Gastrocnemius medialis (tissue), 4 donors: ENCODE data around the gene PTGER4. TPM values are rescaled to one million over a fixed set of nuclear protein-coding genes. Genes with fewer than 3 reads are reported as not detected.

Experiments
- ATAC-seq, 2 donors: fragments of 150-250 bp; one replicate each; pipeline ENCODE4 v1.9.1; 2016
- DNase-seq, 2 donors: peaks; one replicate each; pipeline ENCODE4 v3.0.0-alpha.2; 2019
- H3K27ac ChIP-seq, 4 donors: fragments of 200-600 bp; sonication (generic); 1 replicate in 1 of 4; 2 replicates in 3 of 4; pipeline ENCODE4 v1.5.1; 2016 to 2018; ENCODE audit warnings: mild to moderate bottlenecking in 2 of 4, moderate library complexity in 1 of 4
- H3K27me3 ChIP-seq, 3 donors: fragments of 200-600 bp; sonication (generic) in 2 of 3; 1 replicate in 1 of 3; 2 replicates in 2 of 3; pipeline versions ENCODE4 v1.5.1 to v1.6.0; 2016 to 2019; ENCODE audit warnings: mild to moderate bottlenecking in 1 of 3, moderate library complexity in 1 of 3
- H3K36me3 ChIP-seq, 2 donors: fragments of 200-600 bp; sonication (generic) in 1 of 2; one replicate each; pipeline ENCODE4 v1.5.1; 2017 to 2018
- H3K4me1 ChIP-seq, 2 donors: fragments of 200-600 bp; sonication (generic) in 1 of 2; one replicate each; pipeline ENCODE4 v1.5.1; 2016 to 2017; ENCODE audit warnings: mild to moderate bottlenecking in 2 of 2
- H3K4me3 ChIP-seq, 4 donors: fragments of 200-600 bp; sonication (generic) in 3 of 4; 1 replicate in 1 of 4; 2 replicates in 3 of 4; pipeline ENCODE4 v1.5.1; 2016 to 2019; ENCODE audit warnings: mild to moderate bottlenecking in 2 of 4
- H3K9me3 ChIP-seq, 3 donors: fragments of 200-600 bp; sonication (generic) in 2 of 3; 1 replicate in 1 of 3; 2 replicates in 2 of 3; pipeline ENCODE4 v1.5.1; 2016 to 2019
- POLR2A ChIP-seq, 2 donors: fragments of 450-650 bp; IDR thresholded peaks; one replicate each; pipeline ENCODE4 v1.6.1; 2017; ENCODE audit warnings: antibody characterized with exemption in 2 of 2, mild to moderate bottlenecking in 2 of 2, moderate library complexity in 2 of 2
- in situ Hi-C, 4 donors: fragments of 200-750 bp; cut with MboI; loops; one replicate each; pipeline versions ENCODE4 v1.15.0 to v1.8.0; 2017; ENCODE audit warnings: low sequenced_read_pairs in 4 of 4
- intact Hi-C: fragments of 100-400 bp; cut with DNase I; formaldehyde crosslinking; loops from one replicate; pipeline ENCODE4 v1.15.1; 2023; ENCODE audit warnings: low total_unique reads
- total RNA-seq, 4 donors: library from RNA; depleted of rRNA; stranded (reverse); fragments of >200 nt; gene quantifications; one replicate each; pipeline versions ENCODE4 v1.1.0 to v1.2.3, GENCODE V29; 2016
- TF ChIP-seq, protein P1 (sequence below), 5 experiments: fragments of 450-650 bp in 3 of 5; fragments of 200-600 bp in 2 of 5; sonication (generic) in 2 of 5; IDR thresholded peaks in 4 of 5; conservative IDR thresholded peaks in 1 of 5; 1 replicate in 4 of 5; 2 replicates in 1 of 5; pipeline ENCODE4 v1.5.1; 2016 to 2019; ENCODE audit warnings: antibody characterized with exemption in 5 of 5, mild to moderate bottlenecking in 3 of 5, moderate library complexity in 3 of 5

The PTGER4 gene
- total RNA-seq, 4 donors from 2014 or later, result 4.2 to 11.2 (median 7.4) TPM

GRCh38 chr5:40651201-40651600 lies 28.5 kb upstream of the PTGER4 start:
- Histone ChIP-seq H3K4me1 (no peaks in the 10 kb centered on the region), H3K27me3 (no peaks in the 10 kb centered on the region), H3K36me3 (no peaks in the 10 kb centered on the region), H3K27ac (no peak overlapping the region), H3K9me3 (no peaks in the 10 kb centered on the region), H3K4me3 (no peak overlapping the region)
- DNase-seq (no peak), ATAC-seq (no peak)
- TF ChIP-seq POLR2A (IDR thresholded peaks at IDR 0.05), result no peak
- TF ChIP-seq, protein P1, sequence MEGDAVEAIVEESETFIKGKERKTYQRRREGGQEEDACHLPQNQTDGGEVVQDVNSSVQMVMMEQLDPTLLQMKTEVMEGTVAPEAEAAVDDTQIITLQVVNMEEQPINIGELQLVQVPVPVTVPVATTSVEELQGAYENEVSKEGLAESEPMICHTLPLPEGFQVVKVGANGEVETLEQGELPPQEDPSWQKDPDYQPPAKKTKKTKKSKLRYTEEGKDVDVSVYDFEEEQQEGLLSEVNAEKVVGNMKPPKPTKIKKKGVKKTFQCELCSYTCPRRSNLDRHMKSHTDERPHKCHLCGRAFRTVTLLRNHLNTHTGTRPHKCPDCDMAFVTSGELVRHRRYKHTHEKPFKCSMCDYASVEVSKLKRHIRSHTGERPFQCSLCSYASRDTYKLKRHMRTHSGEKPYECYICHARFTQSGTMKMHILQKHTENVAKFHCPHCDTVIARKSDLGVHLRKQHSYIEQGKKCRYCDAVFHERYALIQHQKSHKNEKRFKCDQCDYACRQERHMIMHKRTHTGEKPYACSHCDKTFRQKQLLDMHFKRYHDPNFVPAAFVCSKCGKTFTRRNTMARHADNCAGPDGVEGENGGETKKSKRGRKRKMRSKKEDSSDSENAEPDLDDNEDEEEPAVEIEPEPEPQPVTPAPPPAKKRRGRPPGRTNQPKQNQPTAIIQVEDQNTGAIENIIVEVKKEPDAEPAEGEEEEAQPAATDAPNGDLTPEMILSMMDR (IDR thresholded peaks at IDR 0.05 in 4 of 5, conservative IDR thresholded peaks at IDR 0.05 in 1 of 5), result no peak
- intact Hi-C loops, result no loop called here
- in situ Hi-C loops, result no loop called here

DNA sequence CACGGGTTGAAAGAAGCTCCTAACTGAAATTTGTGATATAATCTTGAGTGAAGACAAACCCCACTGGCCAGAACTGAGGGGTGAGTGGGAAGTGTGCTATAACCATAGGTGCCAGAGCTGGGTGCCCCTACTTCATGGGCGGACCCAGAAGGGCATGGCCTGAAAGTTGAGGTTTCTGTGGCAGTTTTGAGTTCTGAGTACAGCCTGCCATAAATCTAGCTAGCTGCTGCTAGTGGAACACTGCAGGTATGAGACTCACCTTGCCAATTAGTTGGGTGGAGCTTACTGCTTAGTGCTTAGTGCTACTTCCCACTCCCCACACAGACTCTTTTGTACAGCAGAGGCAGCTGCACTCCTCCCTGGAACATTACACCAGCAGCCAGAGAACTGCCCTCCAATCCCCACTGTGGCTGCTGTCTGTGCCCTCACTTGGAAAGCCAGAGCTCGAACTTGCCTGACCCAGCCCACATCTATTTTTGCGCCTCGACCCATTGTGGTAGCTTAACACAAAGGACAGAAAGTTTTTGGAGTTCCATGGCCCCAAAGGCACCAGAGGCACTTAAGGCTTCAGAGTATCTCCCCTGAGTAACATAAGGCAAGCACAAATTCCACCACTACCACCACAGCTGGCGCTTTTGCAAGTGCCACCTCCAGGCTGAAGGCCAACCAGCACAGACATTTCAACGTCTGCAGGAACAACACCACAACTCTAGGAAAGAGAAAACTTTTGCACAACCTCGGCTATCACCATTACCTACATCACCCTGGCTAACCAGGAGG lies 27.1 kb upstream of the PTGER4 start:
- Histone ChIP-seq H3K36me3 (no peaks in the 10 kb centered on the region), H3K4me1 (no peaks in the 10 kb centered on the region), H3K27me3 (no peaks in the 10 kb centered on the region), H3K4me3 (no peak overlapping the region), H3K27ac (no peak overlapping the region), H3K9me3 (no peaks in the 10 kb centered on the region)
- TF ChIP-seq, protein P1 (IDR thresholded peaks at IDR 0.05 in 4 of 5, conservative IDR thresholded peaks at IDR 0.05 in 1 of 5), result no peak
- no peak for TF ChIP-seq POLR2A (IDR thresholded peaks at IDR 0.05)
- peak in 1 of 2 donors; percentile 36 for ATAC-seq
- DNase-seq, result no peak
- intact Hi-C loops, result no loop called here
- in situ Hi-C loops, result no loop called here

GRCh38 chr5:40653221-40654022 lies 26.3 kb upstream of the PTGER4 start:
- Histone ChIP-seq H3K4me3 (no peak overlapping the region), H3K4me1 (no peaks in the 10 kb centered on the region), H3K27me3 (no peaks in the 10 kb centered on the region), H3K36me3 (no peaks in the 10 kb centered on the region), H3K27ac (no peak overlapping the region), H3K9me3 (no peaks in the 10 kb centered on the region)
- no peak for DNase-seq
- no peak for ATAC-seq
- intact Hi-C loops (no loop called here), in situ Hi-C loops (no loop called here)
- no peak for TF ChIP-seq POLR2A (IDR thresholded peaks at IDR 0.05)
- TF ChIP-seq, protein P1 (IDR thresholded peaks at IDR 0.05 in 4 of 5, conservative IDR thresholded peaks at IDR 0.05 in 1 of 5), result no peak

- TF ChIP-seq, protein P1 (IDR thresholded peaks at IDR 0.05 in 4 of 5, conservative IDR thresholded peaks at IDR 0.05 in 1 of 5), result no peak
- TF ChIP-seq POLR2A (IDR thresholded peaks at IDR 0.05), result no peak
- intact Hi-C loops (no loop called here), in situ Hi-C loops (no loop called here)
- H3K36me3 ChIP-seq, result no peaks in the 10 kb centered on the region
- no peaks in the 10 kb centered on the region for H3K27me3 ChIP-seq
- no peaks in the 10 kb centered on the region for H3K4me1 ChIP-seq
- H3K4me3 ChIP-seq, result no peak overlapping the region
- ATAC-seq (no peak), DNase-seq (no peak)
- no peaks in the 10 kb centered on the region for H3K9me3 ChIP-seq
- no peak overlapping the region for H3K27ac ChIP-seq
Observed at GRCh38 chr5:40654377-40654991, 25.2 kb upstream of the PTGER4 start.
